OCI-LY7 (cell line): ENCODE measurements around the gene NCL. TPM values are rescaled to one million over a fixed set of nuclear protein-coding genes. Genes with fewer than 3 reads are reported as not detected.

Source experiments
- BruUV-seq: library from RNA; stranded (reverse); fragments of 400-500 nt; replicated peaks from 2 replicates; lab custom pipeline; 2021; lab: Mats Ljungman, UMichigan
- CTCF ChIA-PET: fragments of 300-600 bp; sonication (Branson Sonifier 250); formaldehyde crosslinking; loops from one replicate; lab custom pipeline; 2022; ENCODE audit warnings: antibody characterized with exemption; ENCODE audit not compliant: unreplicated experiment; lab: Charles Lee
- POLR2A ChIA-PET: fragments of 300-600 bp; sonication (Branson Sonifier 250); formaldehyde crosslinking; loops from one replicate; lab custom pipeline; 2022; ENCODE audit warnings: antibody characterized with exemption; lab: Charles Lee
- DNase-seq: peaks from one replicate; pipeline ENCODE4 v3.0.0-alpha.2; 2015; ENCODE audit warnings: low spot score
- H2AFZ ChIP-seq: fragments of 200-600 bp; sonication (generic), shearing (Covaris generic); 2 replicates; pipeline ENCODE4 v1.6.1; 2014; ENCODE audit warnings: mild to moderate bottlenecking, antibody characterized with exemption, low read length, moderate library complexity
- H3K27ac ChIP-seq: fragments of 200-600 bp; sonication (generic); 2 replicates; pipeline ENCODE4 v1.5.1; 2014; ENCODE audit warnings: mixed run types, low read depth, mild to moderate bottlenecking, moderate library complexity, low read length, inconsistent platforms; ENCODE audit not compliant: poor library complexity, severe bottlenecking
- H3K36me3 ChIP-seq: fragments of 200-600 bp; sonication (generic); 2 replicates; pipeline ENCODE4 v1.6.1; 2014; ENCODE audit warnings: mild to moderate bottlenecking, antibody characterized with exemption, low read length, moderate library complexity, mixed read lengths; ENCODE audit not compliant: insufficient read depth
- H3K4me1 ChIP-seq: fragments of 200-600 bp; sonication (generic); 2 replicates; pipeline ENCODE4 v1.5.1; 2014; ENCODE audit warnings: mild to moderate bottlenecking, low read length; ENCODE audit not compliant: insufficient read depth, poor library complexity, severe bottlenecking
- H3K4me2 ChIP-seq: fragments of 200-600 bp; sonication (generic); 2 replicates; pipeline ENCODE4 v1.6.1; 2014; ENCODE audit warnings: mild to moderate bottlenecking, low read length
- H3K4me3 ChIP-seq: fragments of 200-600 bp; sonication (generic); 2 replicates; pipeline ENCODE4 v1.5.1; 2014; ENCODE audit warnings: mild to moderate bottlenecking, low read depth, low read length; ENCODE audit not compliant: poor library complexity, severe bottlenecking
- H3K79me2 ChIP-seq: fragments of 200-600 bp; sonication (generic); 2 replicates; pipeline ENCODE4 v1.6.1; 2016; ENCODE audit warnings: low read depth, mild to moderate bottlenecking, low read length, moderate library complexity, mixed read lengths; ENCODE audit not compliant: insufficient read depth
- H3K9me2 ChIP-seq: fragments of 200-600 bp; sonication (generic); 2 replicates; pipeline ENCODE4 v1.6.1; 2016; ENCODE audit warnings: mild to moderate bottlenecking, low read length, mixed read lengths; ENCODE audit not compliant: insufficient read depth
- H3K9me3 ChIP-seq: fragments of 200-600 bp; sonication (generic); 2 replicates; pipeline ENCODE4 v1.6.1; 2014; ENCODE audit warnings: mild to moderate bottlenecking, mixed run types, low read length, mixed read lengths
- H4K20me1 ChIP-seq: fragments of 200-600 bp; sonication (generic); 2 replicates; pipeline ENCODE4 v1.6.1; 2014; ENCODE audit warnings: mild to moderate bottlenecking, antibody characterized with exemption, low read length, moderate library complexity, mixed read lengths; ENCODE audit not compliant: insufficient read depth
- CTCF ChIP-seq: fragments of 200-600 bp; sonication (generic); conservative IDR thresholded peaks from 2 replicates; pipeline ENCODE4 v1.5.1; 2014; ENCODE audit warnings: mild to moderate bottlenecking, antibody characterized with exemption, low read length, moderate library complexity, mixed read lengths
- EZH2phosphoT487 ChIP-seq: fragments of 200-600 bp; sonication (generic); IDR thresholded peaks from 2 replicates; pipeline ENCODE4 v1.6.1; 2018; ENCODE audit warnings: low read depth, borderline replicate concordance, mild to moderate bottlenecking, mixed run types, antibody characterized with exemption, low read length, moderate library complexity, mixed read lengths
- intact Hi-C: fragments of 100-400 bp; cut with micrococcal nuclease; formaldehyde crosslinking; loops from one replicate; pipeline ENCODE4 v1.10.0; 2022; ENCODE audit not compliant: unreplicated experiment
- total RNA-seq, 2 experiments: library from RNA; depleted of rRNA in 1 of 2; stranded (reverse); fragments of >200 nt in 1 of 2; shearing (Covaris generic) in 1 of 2; gene quantifications; 2 replicates each; pipeline ENCODE4 v1.2.3, GENCODE V29; 2014 to 2022

NCL gene
- total RNA-seq, 2 experiments from 2014 or later: 255 to 1,007 TPM

GRCh38 chr2:231429901-231430300 lies 34.4 kb downstream of the NCL start:
- TF ChIP-seq CTCF (no peak), EZH2phosphoT487 (no peak)
- intact Hi-C loops: no loop called here
- no peak overlapping the region for H3K4me2 ChIP-seq
- H2AFZ ChIP-seq: no peak overlapping the region
- ChIA-PET CTCF (no interaction called here), POLR2A (interaction anchor here (0.6 kb wide), 1 partner anchor 322 kb away, joined by 3 read pairs; no protein-coding TSS in a partner anchor)
- no TSS peak for BruUV-seq
- no peak overlapping the region for H3K4me3 ChIP-seq
- H3K9me3 ChIP-seq: no peaks in the 10 kb centered on the region
- DNase-seq: no peak
- H3K4me1 ChIP-seq: no peaks in the 10 kb centered on the region
- H3K9me2 ChIP-seq: no peaks in the 10 kb centered on the region
- H3K79me2 ChIP-seq: no peaks in the 10 kb centered on the region
- no peak overlapping the region for H3K27ac ChIP-seq
- no peaks in the 10 kb centered on the region for H4K20me1 ChIP-seq
- no peaks in the 10 kb centered on the region for H3K36me3 ChIP-seq

GRCh38 chr2:231429152-231429551 lies 35.1 kb downstream of the NCL start:
- H2AFZ ChIP-seq: no peak overlapping the region
- no peak overlapping the region for H3K27ac ChIP-seq
- no TSS peak for BruUV-seq
- H4K20me1 ChIP-seq: no peaks in the 10 kb centered on the region
- intact Hi-C loops: no loop called here
- ChIA-PET CTCF (no interaction called here), POLR2A (no interaction called here)
- no peaks in the 10 kb centered on the region for H3K36me3 ChIP-seq
- DNase-seq: no peak
- H3K9me2 ChIP-seq: no peaks in the 10 kb centered on the region
- TF ChIP-seq CTCF (no peak), EZH2phosphoT487 (no peak)
- H3K4me3 ChIP-seq: no peak overlapping the region
- no peak overlapping the region for H3K4me2 ChIP-seq
- H3K9me3 ChIP-seq: no peaks in the 10 kb centered on the region
- no peaks in the 10 kb centered on the region for H3K4me1 ChIP-seq
- H3K79me2 ChIP-seq: no peaks in the 10 kb centered on the region

GRCh38 chr2:231427116-231427515 lies 37.2 kb downstream of the NCL start:
- no peak for TF ChIP-seq CTCF
- TF ChIP-seq EZH2phosphoT487: no peak
- Histone ChIP-seq H4K20me1 (no peaks in the 10 kb centered on the region), H3K4me3 (no peak overlapping the region), H3K27ac (no peak overlapping the region), H3K9me2 (no peaks in the 10 kb centered on the region), H2AFZ (no peak overlapping the region), H3K4me1 (no peaks in the 10 kb centered on the region), H3K9me3 (no peaks in the 10 kb centered on the region), H3K36me3 (no peaks in the 10 kb centered on the region), H3K4me2 (no peak overlapping the region), H3K79me2 (no peaks in the 10 kb centered on the region)
- DNase-seq: no peak
- CTCF ChIA-PET: no interaction called here
- no TSS peak for BruUV-seq
- intact Hi-C loops: no loop called here
- POLR2A ChIA-PET: interaction anchor here (0.6 to 1.3 kb wide), 4 partner anchors 10 to 196 kb away, joined by 3 to 4 read pairs (median 3); no protein-coding TSS in a partner anchor
